Testis (tissue), 2 donors: Measurements from ENCODE around the gene ACTL8.

ENCODE experiments used
- POLR2A ChIP-seq: fragments of 450-650 bp; IDR thresholded peaks from one replicate; pipeline ENCODE4 v1.6.1; 2017; ENCODE audit warnings: antibody characterized with exemption, mild to moderate bottlenecking, moderate library complexity
- TF ChIP-seq, protein P1 (sequence below), 3 experiments: fragments of 450-650 bp in 2 of 3; fragments of 200-600 bp in 1 of 3; sonication (generic) in 1 of 3; IDR thresholded peaks; one replicate each; pipeline ENCODE4 v1.5.1; 2016 to 2019; ENCODE audit warnings: antibody characterized with exemption in 3 of 3, mild to moderate bottlenecking in 2 of 3, moderate library complexity in 1 of 3

DNA sequence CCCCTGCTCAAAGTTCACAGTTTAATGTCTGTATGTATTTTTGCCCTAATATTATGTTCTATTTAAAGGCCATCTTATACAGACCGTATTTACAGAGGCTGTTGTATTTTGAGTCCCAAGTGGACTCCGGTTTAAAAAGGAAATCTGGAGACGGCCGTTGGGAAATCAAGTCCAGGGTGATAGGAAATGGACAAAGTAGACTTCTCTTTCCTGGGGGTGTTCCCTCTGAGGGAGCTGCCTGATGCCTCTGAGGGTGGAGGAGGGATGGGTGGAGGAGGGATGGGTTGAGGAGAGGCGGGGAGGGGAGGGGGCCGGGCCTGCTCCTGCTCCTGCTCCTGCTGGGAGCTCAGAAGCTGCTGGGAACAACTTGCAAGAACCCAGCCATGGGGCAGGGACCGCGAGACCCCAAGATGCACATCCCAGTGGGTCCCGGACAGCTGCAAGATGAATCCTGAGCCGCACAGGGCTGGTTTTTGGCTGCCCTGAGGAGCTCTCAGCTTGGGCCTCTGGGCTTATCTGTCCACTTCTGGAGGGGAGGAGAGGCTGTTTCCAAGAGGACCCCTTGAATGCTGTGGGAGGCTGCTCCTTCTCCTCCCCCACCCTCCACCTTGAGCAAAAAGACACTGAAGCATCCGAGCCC lies 12.0 kb upstream of the ACTL8 start:
- TF ChIP-seq, protein P1, sequence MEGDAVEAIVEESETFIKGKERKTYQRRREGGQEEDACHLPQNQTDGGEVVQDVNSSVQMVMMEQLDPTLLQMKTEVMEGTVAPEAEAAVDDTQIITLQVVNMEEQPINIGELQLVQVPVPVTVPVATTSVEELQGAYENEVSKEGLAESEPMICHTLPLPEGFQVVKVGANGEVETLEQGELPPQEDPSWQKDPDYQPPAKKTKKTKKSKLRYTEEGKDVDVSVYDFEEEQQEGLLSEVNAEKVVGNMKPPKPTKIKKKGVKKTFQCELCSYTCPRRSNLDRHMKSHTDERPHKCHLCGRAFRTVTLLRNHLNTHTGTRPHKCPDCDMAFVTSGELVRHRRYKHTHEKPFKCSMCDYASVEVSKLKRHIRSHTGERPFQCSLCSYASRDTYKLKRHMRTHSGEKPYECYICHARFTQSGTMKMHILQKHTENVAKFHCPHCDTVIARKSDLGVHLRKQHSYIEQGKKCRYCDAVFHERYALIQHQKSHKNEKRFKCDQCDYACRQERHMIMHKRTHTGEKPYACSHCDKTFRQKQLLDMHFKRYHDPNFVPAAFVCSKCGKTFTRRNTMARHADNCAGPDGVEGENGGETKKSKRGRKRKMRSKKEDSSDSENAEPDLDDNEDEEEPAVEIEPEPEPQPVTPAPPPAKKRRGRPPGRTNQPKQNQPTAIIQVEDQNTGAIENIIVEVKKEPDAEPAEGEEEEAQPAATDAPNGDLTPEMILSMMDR (IDR thresholded peaks at IDR 0.05) = no peak
- no peak for TF ChIP-seq POLR2A
